ENCODE measurements around the gene RIPOR1.

The RIPOR1 gene

DNA sequence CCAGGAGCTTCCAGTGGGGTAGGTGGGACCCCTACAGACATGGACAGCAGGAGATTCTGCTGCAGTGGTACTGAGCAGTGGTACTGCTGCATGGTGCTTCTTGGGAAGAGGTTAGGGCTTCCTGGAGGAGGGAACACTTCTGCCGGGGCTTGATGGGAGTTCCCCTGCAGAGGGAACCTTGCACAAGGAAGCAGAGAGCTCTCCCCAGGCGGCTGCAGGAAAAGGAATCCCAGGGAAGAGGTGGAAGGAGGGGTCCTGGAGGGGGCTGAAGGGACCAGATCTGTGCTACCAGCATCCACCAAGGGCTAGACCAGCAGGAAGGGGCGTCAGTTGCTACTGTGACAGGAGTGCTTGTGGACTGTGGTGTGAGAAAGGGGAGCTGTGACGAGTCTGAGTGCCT lies 10.6 kb downstream of the RIPOR1 start:
- H3K36me3 ChIP-seq (ENCODE audit: low read length): no peaks in the 10 kb centered on the region
- H3K4me2 ChIP-seq (ENCODE audit: low read depth, low read length, poor library complexity, severe bottlenecking): no peak overlapping the region
- no peaks in the 10 kb centered on the region for H3K27me3 ChIP-seq (ENCODE audit: low read length)
- no peaks in the 10 kb centered on the region for H3K9me3 ChIP-seq (ENCODE audit: insufficient read depth, low read length)
- no peak overlapping the region for H3K4me3 ChIP-seq (ENCODE audit: insufficient read depth, low read length, poor library complexity, severe bottlenecking)
- H2AFZ ChIP-seq (ENCODE audit: low read depth, low read length, severe bottlenecking): no peak overlapping the region
- no peak overlapping the region for H3K9ac ChIP-seq (ENCODE audit: low read length)
- H4K20me1 ChIP-seq (ENCODE audit: low read depth, low read length): no peaks in the 10 kb centered on the region
- H3K79me2 ChIP-seq (ENCODE audit: insufficient read depth, low read length): no peaks in the 10 kb centered on the region
- TF ChIP-seq EZH2phosphoT487 (conservative IDR thresholded peaks at IDR 0.05; ENCODE audit: low read length): no peak
- TF ChIP-seq, protein P1, sequence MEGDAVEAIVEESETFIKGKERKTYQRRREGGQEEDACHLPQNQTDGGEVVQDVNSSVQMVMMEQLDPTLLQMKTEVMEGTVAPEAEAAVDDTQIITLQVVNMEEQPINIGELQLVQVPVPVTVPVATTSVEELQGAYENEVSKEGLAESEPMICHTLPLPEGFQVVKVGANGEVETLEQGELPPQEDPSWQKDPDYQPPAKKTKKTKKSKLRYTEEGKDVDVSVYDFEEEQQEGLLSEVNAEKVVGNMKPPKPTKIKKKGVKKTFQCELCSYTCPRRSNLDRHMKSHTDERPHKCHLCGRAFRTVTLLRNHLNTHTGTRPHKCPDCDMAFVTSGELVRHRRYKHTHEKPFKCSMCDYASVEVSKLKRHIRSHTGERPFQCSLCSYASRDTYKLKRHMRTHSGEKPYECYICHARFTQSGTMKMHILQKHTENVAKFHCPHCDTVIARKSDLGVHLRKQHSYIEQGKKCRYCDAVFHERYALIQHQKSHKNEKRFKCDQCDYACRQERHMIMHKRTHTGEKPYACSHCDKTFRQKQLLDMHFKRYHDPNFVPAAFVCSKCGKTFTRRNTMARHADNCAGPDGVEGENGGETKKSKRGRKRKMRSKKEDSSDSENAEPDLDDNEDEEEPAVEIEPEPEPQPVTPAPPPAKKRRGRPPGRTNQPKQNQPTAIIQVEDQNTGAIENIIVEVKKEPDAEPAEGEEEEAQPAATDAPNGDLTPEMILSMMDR (IDR thresholded peaks at IDR 0.05; ENCODE audit: insufficient read depth, low read length, poor library complexity, severe bottlenecking): no peak
- H3F3A ChIP-seq (ENCODE audit: insufficient read depth): peaks cover 5% of the 10 kb centered on the region; the same call in 1 of the 2 replicates
- H3K27ac ChIP-seq (ENCODE audit: low read depth, low read length): no peak overlapping the region
- no peaks in the 10 kb centered on the region for H3K9me2 ChIP-seq (replicated peaks; ENCODE audit: insufficient read depth, low read length)

DNA sequence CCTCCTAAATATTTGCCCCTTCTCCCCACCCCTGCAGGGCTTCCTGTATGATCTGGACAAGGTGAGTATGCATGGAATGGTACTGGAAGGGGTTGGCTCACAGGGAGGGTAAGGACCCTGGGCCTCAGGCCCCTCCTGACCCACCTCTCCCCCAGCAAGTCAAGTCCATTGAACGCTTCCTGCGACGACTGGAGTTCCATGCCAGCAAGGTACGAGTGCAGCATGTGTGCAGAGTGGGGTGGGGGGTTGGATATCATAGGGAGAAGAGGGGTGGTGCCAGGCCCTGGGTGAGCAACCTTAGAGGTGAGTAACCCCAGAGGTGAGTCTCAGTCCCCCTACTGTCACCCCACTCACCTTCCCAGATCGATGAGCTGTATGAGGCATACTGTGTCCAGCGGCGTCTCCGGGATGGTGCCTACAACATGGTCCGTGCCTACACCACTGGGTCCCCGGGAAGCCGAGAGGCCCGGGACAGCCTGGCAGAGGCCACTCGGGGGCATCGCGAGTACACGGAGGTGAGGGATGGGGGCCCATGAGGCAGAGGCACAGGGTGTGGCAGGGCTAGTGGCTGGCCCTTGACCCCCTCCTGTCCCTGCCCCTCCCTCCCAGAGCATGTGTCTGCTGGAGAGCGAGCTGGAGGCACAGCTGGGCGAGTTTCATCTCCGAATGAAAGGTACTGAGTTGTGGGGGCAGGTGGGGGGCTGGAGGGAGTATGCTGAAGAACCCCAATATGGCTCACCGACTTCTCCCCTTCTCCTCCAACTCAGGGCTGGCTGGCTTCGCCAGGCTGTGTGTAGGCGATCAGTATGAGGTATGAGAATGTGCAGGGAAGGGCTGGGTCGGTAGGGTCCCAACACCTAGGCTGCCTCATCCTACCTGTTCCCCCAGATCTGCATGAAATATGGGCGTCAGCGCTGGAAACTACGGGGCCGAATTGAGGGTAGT lies 11.3 kb downstream of the RIPOR1 start:
- Histone ChIP-seq H3K9me3 (ENCODE audit: insufficient read depth, low read length) (no peaks in the 10 kb centered on the region), H3K4me2 (ENCODE audit: low read depth, low read length, poor library complexity, severe bottlenecking) (no peak overlapping the region), H3K79me2 (ENCODE audit: insufficient read depth, low read length) (no peaks in the 10 kb centered on the region), H3F3A (ENCODE audit: insufficient read depth) (peaks cover 5% of the 10 kb centered on the region; the same call in 1 of the 2 replicates), H3K9ac (ENCODE audit: low read length) (no peak overlapping the region), H3K27me3 (ENCODE audit: low read length) (no peaks in the 10 kb centered on the region), H3K27ac (ENCODE audit: low read depth, low read length) (no peak overlapping the region), H3K4me3 (ENCODE audit: insufficient read depth, low read length, poor library complexity, severe bottlenecking) (no peak overlapping the region), H3K9me2 (replicated peaks; ENCODE audit: insufficient read depth, low read length) (no peaks in the 10 kb centered on the region), H2AFZ (ENCODE audit: low read depth, low read length, severe bottlenecking) (no peak overlapping the region), H3K36me3 (ENCODE audit: low read length) (no peaks in the 10 kb centered on the region), H4K20me1 (ENCODE audit: low read depth, low read length) (no peaks in the 10 kb centered on the region)
- TF ChIP-seq, protein P1 (IDR thresholded peaks at IDR 0.05; ENCODE audit: insufficient read depth, low read length, poor library complexity, severe bottlenecking): no peak
- no peak for TF ChIP-seq EZH2phosphoT487 (conservative IDR thresholded peaks at IDR 0.05; ENCODE audit: low read length)

DNA sequence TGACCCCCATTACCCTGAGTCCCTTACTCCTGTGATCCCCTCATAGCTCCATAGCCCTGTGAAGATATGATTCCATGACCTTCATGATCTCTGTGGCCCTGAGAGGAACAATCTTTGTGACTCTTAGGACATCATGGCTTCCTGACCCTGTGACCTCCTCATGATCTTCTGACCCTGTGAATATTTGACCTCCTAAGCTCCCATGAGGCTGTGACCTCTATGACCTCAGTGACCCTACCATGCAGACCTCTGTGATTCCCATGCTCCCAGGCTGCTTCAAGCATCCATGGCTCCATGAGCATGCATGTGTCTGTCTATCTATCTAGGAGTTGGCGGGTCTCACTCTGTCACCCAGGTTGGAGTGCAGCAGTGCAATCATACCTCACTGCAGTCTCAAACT lies 12.1 kb downstream of the RIPOR1 start:
- H3K79me2 ChIP-seq (ENCODE audit: insufficient read depth, low read length): no peaks in the 10 kb centered on the region
- H2AFZ ChIP-seq (ENCODE audit: low read depth, low read length, severe bottlenecking): no peak overlapping the region
- H3K9ac ChIP-seq (ENCODE audit: low read length): no peak overlapping the region
- H3K36me3 ChIP-seq (ENCODE audit: low read length): no peaks in the 10 kb centered on the region
- TF ChIP-seq, protein P1 (IDR thresholded peaks at IDR 0.05; ENCODE audit: insufficient read depth, low read length, poor library complexity, severe bottlenecking): no peak
- TF ChIP-seq EZH2phosphoT487 (conservative IDR thresholded peaks at IDR 0.05; ENCODE audit: low read length): no peak
- H3K27me3 ChIP-seq (ENCODE audit: low read length): no peaks in the 10 kb centered on the region
- H4K20me1 ChIP-seq (ENCODE audit: low read depth, low read length): no peaks in the 10 kb centered on the region
- H3F3A ChIP-seq (ENCODE audit: insufficient read depth): peaks cover 5% of the 10 kb centered on the region; the same call in 1 of the 2 replicates
- no peaks in the 10 kb centered on the region for H3K9me3 ChIP-seq (ENCODE audit: insufficient read depth, low read length)
- H3K9me2 ChIP-seq (replicated peaks; ENCODE audit: insufficient read depth, low read length): no peaks in the 10 kb centered on the region
- H3K4me2 ChIP-seq (ENCODE audit: low read depth, low read length, poor library complexity, severe bottlenecking): no peak overlapping the region
- no peak overlapping the region for H3K4me3 ChIP-seq (ENCODE audit: insufficient read depth, low read length, poor library complexity, severe bottlenecking)
- no peak overlapping the region for H3K27ac ChIP-seq (ENCODE audit: low read depth, low read length)

All from SU-DHL-6 (cell line).